HG02970 (cell line): ENCODE results near the gene ABHD13.

Source experiments
- ATAC-seq: cut with Tn5 transposase; IDR thresholded peaks from one replicate; pipeline ENCODE4 v1.9.1; 2021; ENCODE audit warnings: mild to moderate bottlenecking, moderate library complexity, moderate number of reproducible peaks; ENCODE audit not compliant: unreplicated experiment, low FRiP score

Gene ABHD13

DNA sequence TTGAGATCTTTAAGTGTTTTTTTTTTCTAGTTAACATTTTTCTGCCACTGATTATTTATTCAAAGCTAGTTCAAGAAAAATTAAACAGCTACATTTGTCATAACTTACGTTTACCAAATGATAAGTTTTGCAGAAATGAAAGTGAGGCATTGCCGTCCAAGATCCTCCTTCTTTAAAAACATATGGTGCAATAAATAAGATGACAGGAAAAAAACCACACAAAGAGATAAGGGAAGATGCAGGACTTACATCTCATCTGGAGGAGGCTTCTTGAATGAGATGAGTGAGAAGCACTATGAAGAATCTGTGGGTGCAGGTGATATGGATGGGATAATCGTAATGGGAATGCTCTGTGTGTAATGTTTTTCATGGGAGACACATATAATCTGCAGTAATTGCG lies 63.7 kb downstream of the ABHD13 start:
- ATAC-seq = no peak

DNA sequence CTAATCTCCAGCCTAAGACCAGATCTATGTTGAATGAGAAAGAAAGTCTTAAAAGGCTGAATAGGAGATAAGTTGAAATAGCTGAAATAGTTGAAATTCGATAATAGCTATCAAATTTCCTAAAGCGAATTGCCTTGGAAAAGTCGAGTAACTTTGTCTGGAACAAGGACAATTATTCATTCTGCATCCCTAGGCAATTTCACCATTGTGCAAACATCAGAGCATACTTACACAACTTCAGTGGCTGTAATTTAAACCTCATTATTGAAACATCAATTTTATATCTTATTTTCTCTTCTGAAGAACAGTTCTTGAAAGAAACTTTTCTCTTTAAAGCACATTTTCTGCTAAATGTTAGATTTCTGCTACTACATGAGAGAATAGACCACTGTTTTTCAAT lies 64.9 kb downstream of the ABHD13 start:
- ATAC-seq = no peak
